Ovary (tissue), 3 donors: ENCODE measurements around the gene MYT1.

Source experiments
- CTCF ChIP-seq, 3 donors: fragments of 450-650 bp in 2 of 3; fragments of 200-600 bp in 1 of 3; IDR thresholded peaks; one replicate each; pipeline versions ENCODE4 v1.5.1 to v1.8.0; 2016 to 2022; ENCODE audit warnings: antibody characterized with exemption in 3 of 3, mild to moderate bottlenecking in 1 of 3
- POLR2A ChIP-seq: fragments of 450-650 bp; IDR thresholded peaks from one replicate; pipeline ENCODE4 v1.6.1; 2017; ENCODE audit warnings: antibody characterized with exemption, mild to moderate bottlenecking, moderate library complexity
- donor health status: DM: no; HTN: no; CAD: no.

GRCh38 chr20:64116016-64116415, 48.2 kb upstream of the MYT1 start:
- TF ChIP-seq CTCF (IDR thresholded peaks at IDR 0.05): no peak
- no peak for TF ChIP-seq POLR2A
